ENCODE measurements around the gene RRM1. TPM values are rescaled to one million over a fixed set of nuclear protein-coding genes. Genes with fewer than 3 reads are reported as not detected.

RRM1 gene
- total RNA-seq, 1 experiment from 2014 or later: 88.8 TPM

GRCh38 chr11:4071914-4072313 is 22.7 kb upstream of the RRM1 start:
- TF ChIP-seq ZNF232 (CRISPR knock-in tag; IDR thresholded peaks at IDR 0.05): no peak
- TF ChIP-seq CTCF (IDR thresholded peaks at IDR 0.05): no peak
- no peak for TF ChIP-seq ZNF416 (CRISPR knock-in tag; IDR thresholded peaks at IDR 0.05)
- TF ChIP-seq AR (CRISPR knock-in tag; IDR thresholded peaks at IDR 0.05): no peak
- TF ChIP-seq E2F5 (CRISPR knock-in tag; IDR thresholded peaks at IDR 0.05): no peak
- TF ChIP-seq ZNF396 (CRISPR knock-in tag; IDR thresholded peaks at IDR 0.05; ENCODE audit: borderline replicate concordance): no peak
- TF ChIP-seq CBFB (CRISPR knock-in tag; IDR thresholded peaks at IDR 0.05; ENCODE audit: low read depth): no peak
- TF ChIP-seq SP1 (CRISPR knock-in tag; conservative IDR thresholded peaks at IDR 0.05): no peak
- TF ChIP-seq MYBL2 (CRISPR knock-in tag; IDR thresholded peaks at IDR 0.05): no peak
- peaks cover 8% of the 10 kb centered on the region; the same call in 1 of the 2 replicates for H3K27me3 Mint-ChIP-seq (ENCODE audit: low read depth)
- H3K9me3 Mint-ChIP-seq: no peaks in the 10 kb centered on the region
- H3K27ac Mint-ChIP-seq: no peak overlapping the region
- H3K4me1 Mint-ChIP-seq: no peaks in the 10 kb centered on the region
- DNase-seq (ENCODE audit: low spot score) (no peak), ATAC-seq (no peak)
- ChIA-PET CTCF (interaction anchor here (0.7 to 12.9 kb wide), 12 partner anchors 14 to 274 kb away, joined by 3 to 403 read pairs (median 4); partner anchors contain the start of genes PGAP2, RHOG and STIM1), POLR2A (interaction anchor here (0.6 kb wide), 1 partner anchor 221 kb away, joined by 3 read pairs; no protein-coding TSS in a partner anchor)
- H3K36me3 Mint-ChIP-seq: no peaks in the 10 kb centered on the region
- no peak overlapping the region for H3K4me3 Mint-ChIP-seq

GRCh38 chr11:4072668-4073285 is 21.8 kb upstream of the RRM1 start:
- Mint-ChIP-seq H3K4me3 (no peak overlapping the region), H3K27me3 (ENCODE audit: low read depth) (peaks cover 8% of the 10 kb centered on the region; the same call in 1 of the 2 replicates), H3K9me3 (no peaks in the 10 kb centered on the region), H3K27ac (no peak overlapping the region), H3K4me1 (no peaks in the 10 kb centered on the region), H3K36me3 (no peaks in the 10 kb centered on the region)
- CTCF ChIA-PET: interaction anchor here (0.6 to 12.9 kb wide), 42 partner anchors 9 to 1331 kb away, joined by 3 to 403 read pairs (median 4); partner anchors contain the start of genes PGAP2, RHOG and STIM1
- POLR2A ChIA-PET: interaction anchor here (0.5 kb wide), 1 partner anchor 334 kb away, joined by 3 read pairs; no protein-coding TSS in a partner anchor
- ATAC-seq: peak; percentile 90
- no peak for DNase-seq (ENCODE audit: low spot score)
- TF ChIP-seq CTCF (IDR thresholded peaks at IDR 0.05) (peak; percentile 73), MYBL2 (CRISPR knock-in tag; IDR thresholded peaks at IDR 0.05) (no peak)

GRCh38 chr11:4074266-4074665 is 20.3 kb upstream of the RRM1 start:
- POLR2A ChIA-PET: no interaction called here
- Mint-ChIP-seq H3K27ac (no peak overlapping the region), H3K36me3 (no peaks in the 10 kb centered on the region), H3K4me3 (no peak overlapping the region), H3K4me1 (no peaks in the 10 kb centered on the region), H3K9me3 (no peaks in the 10 kb centered on the region), H3K27me3 (ENCODE audit: low read depth) (peaks cover 8% of the 10 kb centered on the region; the same call in 1 of the 2 replicates)
- CTCF ChIA-PET: interaction anchor here (3.3 to 12.9 kb wide), 3 partner anchors 223 to 266 kb away, joined by 31 to 403 read pairs (median 33); partner anchors contain the start of genes PGAP2, RHOG and STIM1
- ATAC-seq (no peak), DNase-seq (ENCODE audit: low spot score) (no peak)
- TF ChIP-seq ZNF232 (CRISPR knock-in tag; IDR thresholded peaks at IDR 0.05): no peak
- no peak for TF ChIP-seq ZSCAN18 (CRISPR knock-in tag; IDR thresholded peaks at IDR 0.05)
- no peak for TF ChIP-seq CBFB (CRISPR knock-in tag; IDR thresholded peaks at IDR 0.05; ENCODE audit: low read depth)
- TF ChIP-seq ZNF425 (CRISPR knock-in tag; conservative IDR thresholded peaks at IDR 0.05): no peak
- TF ChIP-seq SMAD3 (CRISPR knock-in tag; IDR thresholded peaks at IDR 0.05; ENCODE audit: borderline replicate concordance): no peak
- TF ChIP-seq EMX1 (CRISPR knock-in tag; IDR thresholded peaks at IDR 0.05): no peak
- no peak for TF ChIP-seq IRF2 (CRISPR knock-in tag; IDR thresholded peaks at IDR 0.05; ENCODE audit: borderline replicate concordance, low read depth)
- TF ChIP-seq CREM (CRISPR knock-in tag; IDR thresholded peaks at IDR 0.05): no peak

All from WTC11 (cell line).